Omental fat pad (tissue), 4 donors: ENCODE results near the gene CMTM5. TPM values are rescaled to one million over a fixed set of nuclear protein-coding genes. Genes with fewer than 3 reads are reported as not detected.

Experiments
- ATAC-seq: fragments of 150-250 bp; one replicate; pipeline ENCODE4 v1.9.1; 2016; ENCODE audit warnings: mild to moderate bottlenecking, moderate library complexity; ENCODE audit not compliant: low FRiP score
- DNase-seq: peaks from one replicate; pipeline ENCODE4 v3.0.0-alpha.2; 2019; ENCODE audit warnings: low spot score
- total RNA-seq, 4 donors: library from RNA; depleted of rRNA; stranded (reverse); fragments of >200 nt; gene quantifications; one replicate each; pipeline ENCODE4 v1.1.0, GENCODE V29; 2016
- TF ChIP-seq, protein P1 (sequence below), 3 donors: fragments of 450-650 bp; IDR thresholded peaks; one replicate each; pipeline ENCODE4 v1.5.1; 2016 to 2017; ENCODE audit warnings: antibody characterized with exemption in 3 of 3, mild to moderate bottlenecking in 3 of 3, moderate library complexity in 2 of 3

Gene CMTM5
- total RNA-seq, 4 donors from 2014 or later: not detected

DNA sequence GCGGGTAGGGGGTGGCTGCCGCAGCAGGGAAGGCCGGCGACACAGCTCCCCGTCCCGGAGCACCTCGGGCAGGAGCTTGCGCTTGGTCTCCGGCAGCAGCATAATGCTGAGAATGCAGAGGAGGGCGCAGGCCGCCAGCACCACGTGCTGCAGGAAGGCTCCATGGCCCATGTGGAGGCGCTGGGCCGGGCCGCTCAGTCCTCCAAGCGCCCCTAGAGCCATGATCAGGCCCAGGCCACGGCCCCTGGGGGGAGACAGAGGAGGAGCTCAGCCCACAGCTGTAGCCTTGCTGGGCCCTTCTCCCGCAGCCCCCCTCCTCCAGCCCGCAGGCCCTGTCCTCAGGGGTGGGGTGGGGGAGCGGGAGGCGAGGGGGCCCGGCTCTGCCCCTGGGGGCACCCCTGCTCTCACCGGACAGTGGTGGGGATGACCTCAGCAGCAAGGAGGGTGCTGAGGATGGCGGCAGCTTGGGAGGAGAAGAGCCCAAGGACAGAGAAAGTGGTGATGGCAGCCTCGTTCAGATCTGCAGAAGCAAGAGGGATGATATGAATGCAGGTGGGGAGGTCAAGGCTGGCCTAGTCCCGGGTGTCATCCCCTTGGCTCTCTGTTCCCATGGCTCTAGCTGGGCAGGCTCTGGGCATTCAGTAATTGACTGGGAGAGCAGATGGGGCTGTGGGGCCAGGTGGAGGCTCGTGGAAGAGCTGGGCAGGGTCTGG, 30.0 kb upstream of the CMTM5 start:
- ATAC-seq (no peak), DNase-seq (no peak)
- TF ChIP-seq, protein P1, sequence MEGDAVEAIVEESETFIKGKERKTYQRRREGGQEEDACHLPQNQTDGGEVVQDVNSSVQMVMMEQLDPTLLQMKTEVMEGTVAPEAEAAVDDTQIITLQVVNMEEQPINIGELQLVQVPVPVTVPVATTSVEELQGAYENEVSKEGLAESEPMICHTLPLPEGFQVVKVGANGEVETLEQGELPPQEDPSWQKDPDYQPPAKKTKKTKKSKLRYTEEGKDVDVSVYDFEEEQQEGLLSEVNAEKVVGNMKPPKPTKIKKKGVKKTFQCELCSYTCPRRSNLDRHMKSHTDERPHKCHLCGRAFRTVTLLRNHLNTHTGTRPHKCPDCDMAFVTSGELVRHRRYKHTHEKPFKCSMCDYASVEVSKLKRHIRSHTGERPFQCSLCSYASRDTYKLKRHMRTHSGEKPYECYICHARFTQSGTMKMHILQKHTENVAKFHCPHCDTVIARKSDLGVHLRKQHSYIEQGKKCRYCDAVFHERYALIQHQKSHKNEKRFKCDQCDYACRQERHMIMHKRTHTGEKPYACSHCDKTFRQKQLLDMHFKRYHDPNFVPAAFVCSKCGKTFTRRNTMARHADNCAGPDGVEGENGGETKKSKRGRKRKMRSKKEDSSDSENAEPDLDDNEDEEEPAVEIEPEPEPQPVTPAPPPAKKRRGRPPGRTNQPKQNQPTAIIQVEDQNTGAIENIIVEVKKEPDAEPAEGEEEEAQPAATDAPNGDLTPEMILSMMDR (IDR thresholded peaks at IDR 0.05): no peak

DNA sequence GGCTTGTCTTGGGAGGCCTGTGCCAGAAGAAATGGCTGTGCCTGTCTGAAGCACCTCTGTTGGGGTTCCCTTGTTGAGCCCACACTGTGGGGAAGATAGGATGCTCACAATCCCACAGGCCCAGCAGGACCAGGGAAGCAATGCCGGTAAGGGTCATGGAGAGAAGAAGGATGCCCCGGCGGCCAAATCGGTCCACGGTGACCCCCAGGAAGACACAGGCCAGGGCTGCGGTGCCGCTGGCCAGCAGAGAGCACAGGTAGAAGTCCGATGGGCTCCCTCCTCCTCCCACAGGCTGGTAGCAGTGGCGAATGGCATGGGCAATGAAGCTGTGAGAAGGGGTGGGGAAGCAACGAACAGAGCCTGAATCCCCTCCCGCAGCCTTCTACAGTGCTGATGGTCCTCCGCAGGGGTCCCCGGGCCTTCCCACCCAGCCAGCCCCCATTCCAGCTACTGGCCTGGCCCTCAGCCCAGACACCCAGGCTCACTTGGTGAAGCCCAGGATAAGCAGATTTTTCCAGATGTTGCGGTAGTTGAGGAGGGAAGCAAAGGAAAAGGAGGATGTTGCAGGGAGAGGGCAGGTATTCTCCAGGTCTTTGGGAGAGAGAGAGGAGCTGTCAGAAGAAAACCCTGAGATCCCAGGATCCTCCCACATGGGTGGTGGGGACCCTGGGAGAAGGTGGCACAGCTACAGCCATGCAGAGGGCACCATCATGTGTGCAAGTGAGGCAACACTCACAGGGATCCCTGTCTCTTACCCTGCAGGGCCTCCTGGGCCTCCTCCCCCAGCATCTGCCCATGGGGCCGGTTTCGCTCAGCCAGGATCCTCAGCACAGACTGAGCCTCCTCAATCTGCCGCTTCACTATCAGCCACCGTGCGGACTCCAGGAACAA, 29.2 kb upstream of the CMTM5 start:
- no peak for ATAC-seq
- TF ChIP-seq, protein P1 (IDR thresholded peaks at IDR 0.05): no peak
- no peak for DNase-seq

DNA sequence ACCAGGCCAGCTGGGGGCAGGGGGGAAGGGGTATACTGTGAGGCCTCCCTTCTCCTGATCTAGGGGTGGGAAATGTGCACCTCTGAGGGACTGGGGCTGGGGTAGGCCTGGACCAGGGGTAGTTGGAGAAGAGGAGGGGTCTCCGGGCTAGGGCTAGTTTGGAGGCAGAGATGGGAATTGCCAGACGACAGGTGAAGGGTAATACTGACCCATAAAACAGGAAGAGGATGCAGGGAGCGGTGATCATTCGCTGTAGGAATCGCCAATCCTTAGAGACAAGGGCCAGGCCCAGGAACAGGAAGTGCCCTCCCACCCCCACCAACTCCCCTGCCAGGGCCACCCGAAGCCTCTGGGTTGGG, 28.6 kb upstream of the CMTM5 start:
- ATAC-seq (no peak), DNase-seq (no peak)

DNA sequence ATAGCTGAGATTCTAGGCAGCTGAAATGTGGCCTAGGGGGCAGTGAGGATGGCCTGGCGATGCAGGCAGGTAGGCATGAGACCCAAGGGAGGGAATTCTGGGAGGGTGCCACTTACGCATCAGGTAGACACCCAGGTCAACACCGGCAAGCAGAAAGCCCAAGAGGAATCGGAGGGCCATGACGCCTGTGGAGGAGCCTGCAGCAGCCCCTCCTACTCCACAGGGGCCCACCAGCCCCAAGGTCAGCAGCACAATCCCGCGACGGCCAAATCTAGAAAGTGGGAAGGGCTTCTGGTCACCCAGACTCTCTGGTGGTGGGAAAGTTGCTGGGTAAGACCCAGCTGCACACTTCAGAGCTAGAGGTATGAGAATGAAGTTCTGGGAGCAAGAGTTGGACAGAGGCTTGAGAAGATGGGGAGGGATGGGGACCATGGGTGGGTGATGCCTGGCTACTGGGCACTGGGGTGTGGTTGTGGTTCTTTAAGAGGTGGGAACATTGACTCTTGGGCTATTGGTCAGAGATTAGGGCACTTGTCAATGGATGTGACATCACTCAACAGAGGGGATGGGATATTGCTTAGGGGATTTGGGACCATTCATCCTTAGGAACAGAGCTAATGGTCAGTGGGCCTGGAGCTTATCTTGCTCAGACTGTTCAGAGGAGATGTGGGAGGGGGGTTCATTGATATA, 27.5 kb upstream of the CMTM5 start:
- ATAC-seq (no peak), DNase-seq (no peak)
- TF ChIP-seq, protein P1 (IDR thresholded peaks at IDR 0.05): no peak

More for the DNA sequence above, 28.6 kb upstream of the CMTM5 start:
- TF ChIP-seq, protein P1 (IDR thresholded peaks at IDR 0.05): no peak

DNA sequence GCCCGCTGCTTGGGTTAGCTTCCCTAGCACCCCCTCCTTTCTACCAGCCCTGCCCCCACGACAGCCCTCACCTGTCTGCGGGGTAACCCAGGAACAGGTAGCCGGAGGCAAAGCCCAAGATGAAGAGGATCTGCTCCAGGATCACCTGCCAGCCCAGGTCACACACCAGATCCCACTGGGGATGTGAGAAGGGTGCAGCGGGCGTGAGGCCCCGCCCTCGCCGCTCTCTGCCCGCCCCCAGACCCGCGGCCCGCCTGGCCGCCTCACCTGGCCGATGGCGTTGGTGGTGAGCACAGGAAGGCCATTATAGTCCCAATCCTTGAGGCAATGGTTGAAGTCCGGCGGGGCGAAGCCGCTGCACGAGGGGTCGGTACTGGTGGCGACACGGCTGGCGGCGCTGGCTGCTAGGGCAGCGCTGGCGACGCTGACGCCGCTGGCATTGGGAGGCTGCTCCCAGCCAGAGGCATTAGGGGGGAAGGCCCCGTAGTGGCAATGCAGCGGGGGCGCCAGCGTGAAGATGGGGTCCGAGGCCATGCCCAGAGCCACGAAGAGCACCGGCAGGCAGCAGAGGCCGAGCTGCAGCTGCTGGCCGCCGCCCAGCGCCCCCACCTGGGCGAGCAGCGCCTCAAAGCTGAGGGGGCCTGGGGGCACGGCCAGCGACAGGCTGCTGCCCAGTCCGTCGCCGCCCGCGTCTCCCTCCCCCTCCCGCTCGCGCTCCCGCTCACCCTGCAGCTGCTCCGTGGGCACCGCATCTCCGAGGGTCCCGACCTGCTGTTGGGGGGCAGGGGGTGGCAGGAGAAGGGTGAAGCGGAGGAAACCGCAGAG, 25.0 kb upstream of the CMTM5 start:
- DNase-seq (no peak), ATAC-seq (no peak)
- TF ChIP-seq, protein P1 (IDR thresholded peaks at IDR 0.05): no peak
